ENCODE data around the gene KAT8. TPM values are rescaled to one million over a fixed set of nuclear protein-coding genes. Genes with fewer than 3 reads are reported as not detected.

The KAT8 gene
- total RNA-seq, 1 donor from 2014 or later: 56.0 TPM

GRCh38 chr16:31080756-31081419 lies 36.6 kb upstream of the KAT8 start:
- no peaks in the 10 kb centered on the region for H3K9me3 Mint-ChIP-seq (ENCODE audit: unreplicated experiment)
- no peak for TF ChIP-seq CTCF (IDR thresholded peaks at IDR 0.05)
- no peak for DNase-seq (ENCODE audit: extremely low spot score, unreplicated experiment)
- H3K27me3 Mint-ChIP-seq (ENCODE audit: unreplicated experiment): no peaks in the 10 kb centered on the region
- H3K27ac Mint-ChIP-seq (ENCODE audit: unreplicated experiment): no peak overlapping the region
- peaks cover 25% of the 10 kb centered on the region for H3K36me3 Mint-ChIP-seq (ENCODE audit: unreplicated experiment)
- H3K4me3 Mint-ChIP-seq (ENCODE audit: unreplicated experiment): no peak overlapping the region
- H3K4me1 Mint-ChIP-seq (ENCODE audit: unreplicated experiment): peaks cover 2% of the 10 kb centered on the region

- peaks cover 2% of the 10 kb centered on the region for H3K4me1 Mint-ChIP-seq (ENCODE audit: unreplicated experiment)
- H3K4me3 Mint-ChIP-seq (ENCODE audit: unreplicated experiment): no peak overlapping the region
- TF ChIP-seq CTCF (IDR thresholded peaks at IDR 0.05): no peak
- no peaks in the 10 kb centered on the region for H3K9me3 Mint-ChIP-seq (ENCODE audit: unreplicated experiment)
- DNase-seq (ENCODE audit: extremely low spot score, unreplicated experiment): no peak
- no peaks in the 10 kb centered on the region for H3K27me3 Mint-ChIP-seq (ENCODE audit: unreplicated experiment)
- peaks cover 25% of the 10 kb centered on the region for H3K36me3 Mint-ChIP-seq (ENCODE audit: unreplicated experiment)
- H3K27ac Mint-ChIP-seq (ENCODE audit: unreplicated experiment): no peak overlapping the region
These were observed 35.8 kb upstream of the KAT8 start for GRCh38 chr16:31081428-31082351.

- H3K27ac Mint-ChIP-seq (ENCODE audit: unreplicated experiment): no peak overlapping the region
- peaks cover 2% of the 10 kb centered on the region for H3K4me1 Mint-ChIP-seq (ENCODE audit: unreplicated experiment)
- H3K27me3 Mint-ChIP-seq (ENCODE audit: unreplicated experiment): no peaks in the 10 kb centered on the region
- TF ChIP-seq CTCF (IDR thresholded peaks at IDR 0.05): no peak
- H3K36me3 Mint-ChIP-seq (ENCODE audit: unreplicated experiment): peaks cover 25% of the 10 kb centered on the region
- DNase-seq (ENCODE audit: extremely low spot score, unreplicated experiment): no peak
- H3K4me3 Mint-ChIP-seq (ENCODE audit: unreplicated experiment): no peak overlapping the region
- no peaks in the 10 kb centered on the region for H3K9me3 Mint-ChIP-seq (ENCODE audit: unreplicated experiment)
These were observed 35.0 kb upstream of the KAT8 start for GRCh38 chr16:31082368-31083045.

GRCh38 chr16:31083081-31083480 lies 34.4 kb upstream of the KAT8 start:
- H3K27me3 Mint-ChIP-seq (ENCODE audit: unreplicated experiment): no peaks in the 10 kb centered on the region
- no peak overlapping the region for H3K27ac Mint-ChIP-seq (ENCODE audit: unreplicated experiment)
- H3K36me3 Mint-ChIP-seq (ENCODE audit: unreplicated experiment): peaks cover 20% of the 10 kb centered on the region
- peaks cover 2% of the 10 kb centered on the region for H3K4me1 Mint-ChIP-seq (ENCODE audit: unreplicated experiment)
- H3K4me3 Mint-ChIP-seq (ENCODE audit: unreplicated experiment): no peak overlapping the region
- H3K9me3 Mint-ChIP-seq (ENCODE audit: unreplicated experiment): no peaks in the 10 kb centered on the region
- TF ChIP-seq CTCF (IDR thresholded peaks at IDR 0.05): no peak
- DNase-seq (ENCODE audit: extremely low spot score, unreplicated experiment): no peak
